Smooth muscle cell (in vitro differentiated cells): ENCODE data around the gene PLEKHO1. TPM values are rescaled to one million over a fixed set of nuclear protein-coding genes. Genes with fewer than 3 reads are reported as not detected.

Experiments
- DNase-seq: peaks from one replicate; lab custom pipeline; 2025; ENCODE audit not compliant: unreplicated experiment; lab: John Stamatoyannopoulos, UW
- H2AFZ ChIP-seq: fragments of 200-600 bp; sonication (generic); 2 replicates; pipeline ENCODE4 v1.6.0; 2016; ENCODE audit warnings: antibody characterized with exemption, low read depth, mild to moderate bottlenecking
- H3F3A ChIP-seq: fragments of 200-600 bp; sonication (generic); 2 replicates; pipeline ENCODE4 v1.6.0; 2017; ENCODE audit warnings: antibody characterized with exemption, low read depth
- H3K27ac ChIP-seq: fragments of 200-600 bp; sonication (generic); 2 replicates; pipeline ENCODE4 v1.5.1; 2016; ENCODE audit warnings: low read depth, mild to moderate bottlenecking
- H3K27me3 ChIP-seq: fragments of 200-600 bp; sonication (generic); 2 replicates; pipeline ENCODE4 v1.6.1; 2016; ENCODE audit warnings: low read depth, mild to moderate bottlenecking
- H3K36me3 ChIP-seq: fragments of 200-600 bp; sonication (generic); 2 replicates; pipeline ENCODE4 v1.5.1; 2016; ENCODE audit warnings: low read depth
- H3K4me1 ChIP-seq: fragments of 200-600 bp; sonication (generic); 2 replicates; pipeline ENCODE4 v1.5.1; 2016; ENCODE audit warnings: low read depth
- H3K4me2 ChIP-seq: fragments of 200-600 bp; sonication (generic); 2 replicates; pipeline ENCODE4 v1.6.0; 2016; ENCODE audit warnings: mild to moderate bottlenecking
- H3K4me3 ChIP-seq: fragments of 200-600 bp; sonication (generic); 2 replicates; pipeline ENCODE4 v1.5.1; 2016; ENCODE audit warnings: mild to moderate bottlenecking
- H3K79me2 ChIP-seq: fragments of 200-600 bp; sonication (generic); 2 replicates; pipeline ENCODE4 v1.6.0; 2016; ENCODE audit warnings: low read depth, mild to moderate bottlenecking
- H3K9ac ChIP-seq: fragments of 200-600 bp; sonication (generic); 2 replicates; pipeline ENCODE4 v1.6.0; 2016; ENCODE audit warnings: low read depth
- H3K9me3 ChIP-seq: fragments of 200-600 bp; sonication (generic); replicated peaks from 2 replicates; pipeline ENCODE4 v1.5.1; 2016; ENCODE audit warnings: low read depth
- H4K20me1 ChIP-seq: fragments of 200-600 bp; sonication (generic); 2 replicates; pipeline ENCODE4 v1.6.0; 2016; ENCODE audit warnings: low read depth
- CTCF ChIP-seq: fragments of 200-600 bp; sonication (generic); IDR thresholded peaks from 2 replicates; pipeline ENCODE4 v1.5.1; 2017; ENCODE audit warnings: borderline replicate concordance, mild to moderate bottlenecking, antibody characterized with exemption; ENCODE audit not compliant: insufficient read depth, poor library complexity, severe bottlenecking
- WGBS: methylation state at CpG from one replicate; pipeline ENCODE4 v1.1.7; 2016; ENCODE audit warnings: low lambda C conversion rate; 5-methylcytosine and 5-hydroxymethylcytosine counted together
- polyA plus RNA-seq: library from polyadenylated mRNA; unstranded; fragments of >200 nt; fragmentation: Nextera tagmentation; extraction: Ambion mirVana; gene quantifications from 2 replicates; pipeline ENCODE4 v1.2.1, GENCODE V29; 2016
- total RNA-seq: library from RNA; depleted of rRNA; stranded (reverse); fragments of >200 nt; gene quantifications from 2 replicates; pipeline ENCODE4 v1.2.3, GENCODE V29; 2014

The PLEKHO1 gene
- total and polyA plus RNA-seq, 2 experiments from 2014 or later, result 48.5 to 75.5 TPM

GRCh38 chr1:150109586-150109985, 40.1 kb upstream of the PLEKHO1 start:
- H3F3A ChIP-seq, result no peaks in the 10 kb centered on the region
- DNase-seq, result no peak
- H3K36me3 ChIP-seq, result peaks cover 16% of the 10 kb centered on the region
- H3K4me2 ChIP-seq, result no peak overlapping the region
- H3K27me3 ChIP-seq, result no peaks in the 10 kb centered on the region
- H3K27ac ChIP-seq, result no peak overlapping the region
- H3K4me3 ChIP-seq, result no peak overlapping the region
- no peak for TF ChIP-seq CTCF
- H3K4me1 ChIP-seq, result no peaks in the 10 kb centered on the region
- no peaks in the 10 kb centered on the region for H4K20me1 ChIP-seq
- H3K79me2 ChIP-seq, result no peaks in the 10 kb centered on the region
- no peak overlapping the region for H2AFZ ChIP-seq
- WGBS, result 98% methylated on average over 3 of the region's 3 CpGs
- no peak overlapping the region for H3K9ac ChIP-seq
- no peaks in the 10 kb centered on the region for H3K9me3 ChIP-seq

- no peak overlapping the region for H3K4me2 ChIP-seq
- no peak overlapping the region for H3K9ac ChIP-seq
Measured at GRCh38 chr1:150110116-150110515, 39.6 kb upstream of the PLEKHO1 start.

DNA sequence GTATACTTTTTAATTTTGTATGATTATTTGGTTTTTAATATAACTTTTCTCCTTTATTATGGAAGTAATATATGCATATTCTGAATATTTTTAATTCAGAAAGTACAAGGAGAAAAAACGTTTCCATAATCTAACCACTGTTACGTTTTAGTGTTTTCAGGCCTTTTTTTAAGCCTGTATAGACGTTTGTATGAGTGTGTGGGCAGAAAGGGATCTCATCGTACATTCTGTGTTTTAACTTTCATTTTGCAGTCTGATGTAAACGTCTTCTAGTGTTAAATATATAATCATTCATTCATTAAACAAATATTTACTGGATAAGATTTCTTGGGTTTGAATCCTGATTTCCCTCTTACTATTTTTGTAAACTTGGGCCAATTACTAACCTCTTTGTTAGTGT, 38.0 kb upstream of the PLEKHO1 start:
- Histone ChIP-seq H3K4me1 (no peaks in the 10 kb centered on the region), H3F3A (no peaks in the 10 kb centered on the region), H3K4me2 (no peak overlapping the region), H3K79me2 (no peaks in the 10 kb centered on the region), H3K36me3 (peaks cover 20% of the 10 kb centered on the region), H3K27ac (no peak overlapping the region), H3K27me3 (no peaks in the 10 kb centered on the region), H4K20me1 (no peaks in the 10 kb centered on the region), H3K9ac (no peak overlapping the region), H3K9me3 (peaks cover 3% of the 10 kb centered on the region), H2AFZ (no peak overlapping the region), H3K4me3 (no peak overlapping the region)
- WGBS, result 83% methylated on average over 5 of the region's 5 CpGs
- DNase-seq, result no peak
- no peak for TF ChIP-seq CTCF

More at GRCh38 chr1:150110116-150110515, 39.6 kb upstream of the PLEKHO1 start:
- Histone ChIP-seq H3F3A (no peaks in the 10 kb centered on the region), H3K36me3 (peaks cover 19% of the 10 kb centered on the region), H3K4me3 (no peak overlapping the region), H2AFZ (no peak overlapping the region), H3K79me2 (no peaks in the 10 kb centered on the region), H3K27me3 (no peaks in the 10 kb centered on the region), H3K4me1 (no peaks in the 10 kb centered on the region), H3K9me3 (peaks cover 3% of the 10 kb centered on the region), H3K27ac (no peak overlapping the region), H4K20me1 (no peaks in the 10 kb centered on the region)
- WGBS, result 94% methylated on average over 2 of the region's 2 CpGs
- TF ChIP-seq CTCF, result no peak
- no peak for DNase-seq

GRCh38 chr1:150115121-150115520, 34.6 kb upstream of the PLEKHO1 start:
- DNase-seq, result no peak
- Histone ChIP-seq H2AFZ (no peak overlapping the region), H3K36me3 (peaks cover 20% of the 10 kb centered on the region), H4K20me1 (no peaks in the 10 kb centered on the region), H3K79me2 (no peaks in the 10 kb centered on the region), H3K9ac (no peak overlapping the region), H3K4me3 (no peak overlapping the region), H3K27me3 (no peaks in the 10 kb centered on the region), H3K4me1 (no peaks in the 10 kb centered on the region), H3K27ac (no peak overlapping the region), H3F3A (no peaks in the 10 kb centered on the region), H3K9me3 (peaks cover 3% of the 10 kb centered on the region), H3K4me2 (no peak overlapping the region)
- WGBS, result 94% methylated on average over 1 of the region's 1 CpG
- no peak for TF ChIP-seq CTCF
